ENCODE measurements around the gene ABHD8. TPM values are rescaled to one million over a fixed set of nuclear protein-coding genes. Genes with fewer than 3 reads are reported as not detected.

ABHD8 gene
- total RNA-seq, 1 experiment from 2014 or later, result 5.2 TPM

DNA sequence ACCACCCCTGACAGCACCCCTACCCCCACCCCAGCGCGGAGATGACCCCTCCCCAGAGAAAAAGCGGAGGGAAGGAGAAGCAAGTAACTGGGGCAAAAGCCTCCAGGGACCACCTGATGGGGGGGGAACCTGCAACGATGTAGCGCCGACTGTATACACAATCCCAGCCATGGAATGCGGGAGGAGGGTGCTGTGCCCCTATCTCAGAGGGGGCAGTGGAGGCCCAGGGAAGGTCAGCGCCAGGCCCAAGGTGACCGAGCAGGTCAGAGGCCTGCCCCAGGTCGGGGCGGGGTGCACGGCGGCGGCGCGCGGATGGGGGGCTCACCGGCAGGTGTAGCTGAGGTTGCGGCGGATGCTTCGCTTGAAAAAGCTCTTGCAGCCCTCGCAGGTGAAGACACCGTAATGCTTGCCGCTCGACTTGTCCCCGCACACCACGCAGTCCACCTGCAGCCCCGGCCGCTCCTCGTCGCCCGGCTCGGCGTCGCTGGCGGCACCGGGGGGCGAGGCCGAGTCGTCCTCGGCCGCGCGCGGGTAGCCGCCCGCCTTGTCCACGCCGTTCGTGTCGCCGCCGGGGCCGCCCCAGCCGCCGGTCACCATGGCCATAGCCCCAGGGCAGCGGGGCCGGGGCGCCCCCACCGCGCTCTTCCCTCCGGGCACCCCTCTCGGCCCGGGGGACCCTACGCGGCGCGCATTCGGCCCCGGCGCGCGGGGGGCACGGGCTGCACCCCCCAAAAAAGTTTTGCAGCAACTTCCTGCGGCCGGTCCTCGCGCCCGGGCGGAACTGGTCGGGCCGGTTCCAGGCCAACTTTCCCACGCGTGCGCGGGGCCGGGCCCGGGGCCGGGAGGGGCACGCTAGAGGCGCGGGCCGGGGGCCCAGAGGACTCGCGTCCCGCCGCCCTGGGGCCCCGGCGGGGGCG is 58.3 kb downstream of the ABHD8 start (continued):
- TF ChIP-seq EZH2 (IDR thresholded peaks at IDR 0.05), result no peak

- Histone ChIP-seq H3K27ac (ENCODE audit: low read depth, low read length) (peak overlapping the region; percentile 91), H3K9me2 (ENCODE audit: insufficient read depth) (no peaks in the 10 kb centered on the region), H3K4me3 (replicated peaks in 1 of 2; ENCODE audit: low read depth in 1 of 2, low read length in 2 of 2) (peak overlapping the region; percentile 87 to 94), H4K20me1 (ENCODE audit: insufficient read depth) (no peaks in the 10 kb centered on the region), H3K36me3 (ENCODE audit: control insufficient read depth in 1 of 2, insufficient read depth in 2 of 2, low read length in 2 of 2) (peaks cover 0 to 3% of the 10 kb centered on the region in 2 experiments; a peak in 1 of 4 replicates), H3K27me3 (ENCODE audit: insufficient read depth, low read length) (no peaks in the 10 kb centered on the region), H3K9ac (ENCODE audit: low read length) (peak overlapping the region; percentile 86), H3K4me1 (ENCODE audit: control insufficient read depth in 1 of 2, insufficient read depth in 2 of 2, low read length in 2 of 2) (peaks cover 43 to 61% of the 10 kb centered on the region in 2 experiments), H3K79me2 (ENCODE audit: insufficient read depth, low read length) (peaks cover 47% of the 10 kb centered on the region), H2AFZ (ENCODE audit: low read depth, low read length, poor library complexity, severe bottlenecking) (no peak overlapping the region), H3K9me3 (ENCODE audit: control insufficient read depth in 1 of 2, insufficient read depth in 1 of 2, low read depth in 1 of 2, low read length in 2 of 2) (no peaks in the 10 kb centered on the region), H3K4me2 (ENCODE audit: low read length) (peak overlapping the region; percentile 99)
- POLR2A ChIA-PET, result interaction anchor here (0.9 to 1.7 kb wide), 2 partner anchors 9 to 65 kb away, joined by 5 to 7 read pairs; partner anchors contain the start of gene DDA1
- TSS peak; percentile 45 for BruUV-seq (replicated peaks)
- no peak for TF ChIP-seq CEBPB (IDR thresholded peaks at IDR 0.05; ENCODE audit: low read depth)
- TF ChIP-seq POLR2AphosphoS5 (IDR thresholded peaks at IDR 0.05; ENCODE audit: low read depth, low read length), result peak; percentile 21; the same call in 1 of the 2 replicates
- DNase-seq (ENCODE audit: low read depth, low spot score) (no peak), ATAC-seq (peak; percentile 15; the same call in 1 of the 2 replicates)
- CTCF ChIA-PET, result no interaction called here
- intact Hi-C loops (cut with micrococcal nuclease), result loop anchor here (1.0 kb wide), 1 partner anchor 18 kb away; the partner anchor contains the start of gene OCEL1
- RAD21 ChIA-PET (ENCODE audit: low non-redundant PET in 1 of 2, low total read pairs in 2 of 2, uncharacterized antibody in 2 of 2, unreplicated experiment in 2 of 2), result interaction anchor here in 1 of 2 experiments (0.5 kb wide), 1 partner anchor 191 kb away, joined by 3 read pairs; no protein-coding TSS in a partner anchor
Measured at GRCh38 chr19:17243830-17244617, 59.2 kb downstream of the ABHD8 start.

Measured in HCT116 (cell line).